ACHN (cell line): ENCODE results near the gene YWHAG.
"Not testable (repeated sequence)": the region's sequence is repeated elsewhere in the genome, so short reads cannot be mapped to it uniquely, and the experiment has no call there.

Experiments
- DNase-seq: peaks from one replicate; pipeline ENCODE4 v3.0.0-alpha.2; 2015
- in situ Hi-C: cut with HindIII; loops from 2 replicates; pipeline ENCODE4 v1.10.0; 2017; ENCODE audit warnings: low sequenced_read_pairs, low pct_ligation_motif_present, low pct_unique_long_range_greater_than_20kb

The YWHAG gene

DNA sequence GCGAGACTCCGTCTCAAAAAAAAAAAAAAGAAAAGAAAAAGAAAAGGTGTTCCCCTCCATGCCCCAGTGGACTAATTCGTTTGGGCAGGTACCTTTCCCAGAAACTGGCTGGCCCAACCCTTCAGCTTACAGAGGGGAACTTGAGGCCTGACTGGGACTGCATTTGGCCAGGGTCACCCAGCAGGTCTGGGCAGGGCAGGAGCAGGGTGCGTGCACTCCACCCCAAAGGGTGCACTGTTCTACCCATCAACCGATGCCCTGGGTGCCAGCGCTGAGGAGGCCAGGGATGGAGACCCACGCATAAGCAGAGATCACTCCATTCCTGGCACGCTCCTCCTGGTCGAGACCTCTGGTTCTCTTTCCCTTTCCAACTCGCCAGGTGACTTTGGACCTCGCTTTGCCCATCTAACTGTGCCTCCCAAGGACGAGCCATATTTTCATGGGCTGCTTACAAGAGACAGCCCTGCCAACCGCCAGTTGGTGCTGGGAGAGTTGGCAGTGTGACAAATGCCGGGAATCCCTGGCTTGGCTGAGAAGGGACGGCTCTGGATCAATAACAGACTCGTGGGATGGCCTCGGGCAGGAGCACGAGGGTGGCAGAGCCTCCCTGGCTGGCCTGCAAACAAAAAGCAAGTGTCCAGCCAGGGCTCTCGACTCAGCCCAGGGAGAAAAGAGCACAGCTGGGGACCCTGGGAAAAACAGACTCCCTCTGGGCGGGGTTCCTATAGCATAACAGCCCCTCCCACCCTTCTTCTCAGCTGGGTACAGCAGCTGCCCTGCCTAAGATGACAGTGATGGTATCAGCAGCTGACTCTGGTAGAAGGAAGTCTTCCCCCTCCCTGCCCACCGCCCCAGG, 48.5 kb downstream of the YWHAG start:
- DNase-seq: no peak
- in situ Hi-C loops: no loop called here

DNA sequence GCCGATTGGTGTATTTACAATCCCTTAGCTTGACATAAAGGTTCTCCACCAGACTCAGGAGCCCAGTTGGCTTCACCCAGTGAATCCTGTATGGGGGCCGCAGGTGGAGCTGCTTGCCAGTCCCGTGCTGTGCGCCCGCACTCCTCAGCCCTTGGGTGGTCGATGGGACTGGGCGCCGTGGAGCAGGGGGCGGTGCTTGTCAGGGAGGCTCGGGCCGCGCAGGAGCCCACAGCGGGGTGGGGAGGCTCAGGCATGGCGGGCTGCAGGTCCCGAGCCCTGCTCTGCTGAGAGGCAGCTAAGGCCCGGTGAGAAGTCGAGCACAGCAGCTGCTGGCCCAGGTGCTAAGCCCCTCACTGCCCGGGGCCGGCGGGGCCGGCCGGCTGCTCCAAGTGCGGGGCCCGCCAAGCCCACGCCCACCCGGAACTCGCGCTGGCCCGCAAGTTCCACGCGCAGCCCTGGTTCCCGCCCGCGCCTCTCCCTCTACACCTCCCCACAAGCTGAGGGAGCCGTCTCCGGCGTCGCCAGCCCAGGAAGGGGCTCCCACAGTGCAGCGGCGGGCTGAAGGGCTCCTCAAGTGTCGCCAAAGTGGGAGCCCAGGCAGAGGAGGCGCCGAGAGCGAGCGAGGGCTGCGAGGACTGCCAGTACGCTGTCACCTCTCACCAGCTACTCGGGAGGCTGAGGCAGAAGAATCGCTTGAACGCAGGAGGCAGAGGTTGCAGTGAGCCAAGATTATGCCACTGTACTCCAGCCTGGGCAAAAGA, 49.3 kb downstream of the YWHAG start:
- in situ Hi-C loops, DNase-seq: not testable (repeated sequence)

DNA sequence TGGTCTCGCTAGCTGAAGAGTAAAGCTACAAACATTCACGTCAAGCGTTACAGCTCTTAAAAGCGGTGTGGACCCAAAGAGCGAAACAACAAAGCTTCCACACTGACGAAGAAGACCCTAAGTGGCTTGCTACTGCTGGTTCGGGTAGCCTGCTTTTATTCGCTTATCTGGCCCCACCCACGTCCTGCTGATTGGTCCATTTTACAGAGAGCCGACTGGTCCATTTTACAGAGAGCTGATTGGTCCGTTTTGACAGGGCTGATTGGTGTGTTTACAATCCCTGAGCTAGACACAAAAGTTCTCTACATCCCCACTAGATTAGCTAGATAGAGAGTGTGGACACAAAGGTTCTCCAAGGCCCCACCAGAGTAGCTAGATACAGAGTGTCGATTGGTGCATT, 49.9 kb downstream of the YWHAG start:
- DNase-seq, in situ Hi-C loops: not testable (repeated sequence)

DNA sequence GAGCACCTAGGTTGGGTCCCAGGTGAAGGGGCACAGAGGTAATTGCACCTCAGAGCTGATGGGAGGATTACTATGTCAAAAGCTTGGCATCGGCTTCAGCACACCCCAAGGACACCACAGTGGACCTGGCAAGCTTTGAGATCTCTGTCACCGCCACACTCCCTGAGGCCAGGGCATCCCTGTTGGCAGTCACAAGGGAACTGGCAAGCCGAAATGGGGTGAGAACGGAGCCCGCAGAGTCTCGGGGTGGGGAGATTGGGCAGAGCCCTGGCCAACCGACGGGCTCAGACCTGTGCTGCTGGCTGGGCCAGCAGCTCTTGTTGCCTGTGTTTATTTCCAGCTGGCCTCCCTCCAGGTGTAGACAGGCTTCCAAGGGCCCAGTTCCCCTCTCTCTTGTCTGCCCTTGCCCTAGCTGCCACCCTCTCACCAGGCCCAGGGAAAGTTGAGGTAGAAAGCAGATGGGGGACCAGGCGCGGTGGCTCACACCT, 53.9 kb downstream of the YWHAG start:
- in situ Hi-C loops: no loop called here
- no peak for DNase-seq

DNA sequence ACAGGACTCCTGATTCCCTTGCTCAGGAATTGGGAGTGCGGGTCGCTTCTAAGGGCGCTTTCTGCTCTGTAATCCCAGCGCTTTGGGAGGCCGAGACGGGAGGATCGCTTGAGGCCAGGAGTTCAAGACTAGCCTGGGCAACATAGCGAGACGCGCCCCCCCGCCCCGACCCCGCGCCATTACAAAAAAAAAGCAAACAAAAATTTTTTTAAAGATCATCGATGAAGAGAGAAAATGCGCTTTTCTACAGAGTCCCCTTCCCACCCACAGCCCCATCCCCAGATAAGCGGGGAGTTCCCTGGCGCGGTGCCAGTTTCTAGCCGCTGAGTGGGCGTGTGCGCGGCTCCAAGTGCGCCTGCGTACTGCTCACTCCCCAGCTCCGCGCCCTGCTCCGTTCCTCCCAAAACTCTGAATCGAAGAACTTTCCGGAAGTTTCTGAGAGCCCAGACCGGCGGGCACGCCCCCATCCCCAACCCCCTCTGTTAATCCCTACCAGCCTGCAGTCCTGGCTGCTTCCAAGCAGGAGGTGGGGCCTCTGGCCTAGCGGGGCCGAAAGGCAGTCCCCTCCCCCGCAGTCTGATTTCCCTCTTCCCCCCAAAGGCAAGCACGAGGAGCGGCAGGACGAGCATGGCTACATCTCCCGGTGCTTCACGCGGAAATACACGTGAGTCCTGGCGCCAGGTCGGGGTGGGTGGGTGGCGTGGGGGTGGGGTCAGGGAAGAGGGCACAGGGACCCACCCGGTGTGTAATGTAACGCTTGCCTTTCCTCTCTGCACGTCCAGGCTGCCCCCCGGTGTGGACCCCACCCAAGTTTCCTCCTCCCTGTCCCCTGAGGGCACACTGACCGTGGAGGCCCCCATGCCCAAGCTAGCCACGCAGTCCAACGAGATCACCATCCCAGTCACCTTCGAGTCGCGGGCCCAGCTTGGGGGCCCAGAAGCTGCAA, 55.3 kb downstream of the YWHAG start:
- peak; percentile 99 for DNase-seq
- in situ Hi-C loops: no loop called here

DNA sequence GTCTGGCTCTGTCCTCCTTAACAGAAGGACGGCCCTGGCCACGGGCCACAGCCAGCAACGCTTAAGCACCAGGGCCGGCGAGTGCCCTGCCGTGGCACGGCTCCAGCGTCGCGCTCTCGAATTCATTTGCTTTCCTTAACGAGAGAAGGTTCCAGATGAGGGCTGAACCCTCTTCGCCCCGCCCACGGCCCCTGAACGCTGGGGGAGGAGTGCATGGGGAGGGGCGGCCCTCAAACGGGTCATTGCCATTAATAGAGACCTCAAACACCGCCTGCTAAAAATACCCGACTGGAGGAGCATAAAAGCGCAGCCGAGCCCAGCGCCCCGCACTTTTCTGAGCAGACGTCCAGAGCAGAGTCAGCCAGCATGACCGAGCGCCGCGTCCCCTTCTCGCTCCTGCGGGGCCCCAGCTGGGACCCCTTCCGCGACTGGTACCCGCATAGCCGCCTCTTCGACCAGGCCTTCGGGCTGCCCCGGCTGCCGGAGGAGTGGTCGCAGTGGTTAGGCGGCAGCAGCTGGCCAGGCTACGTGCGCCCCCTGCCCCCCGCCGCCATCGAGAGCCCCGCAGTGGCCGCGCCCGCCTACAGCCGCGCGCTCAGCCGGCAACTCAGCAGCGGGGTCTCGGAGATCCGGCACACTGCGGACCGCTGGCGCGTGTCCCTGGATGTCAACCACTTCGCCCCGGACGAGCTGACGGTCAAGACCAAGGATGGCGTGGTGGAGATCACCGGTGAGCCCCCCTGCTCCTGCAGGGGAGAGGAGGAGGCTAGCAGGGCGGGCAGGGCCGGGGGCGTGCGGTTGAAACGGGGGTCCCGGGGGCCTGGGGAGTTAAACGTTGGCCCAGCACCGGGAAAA, 56.2 kb downstream of the YWHAG start, which contains the start of gene HSPB1:
TSS of gene HSPB1 (plus strand) at position 327 of the 855 bp plus-strand sequence. CDS start at position 367, 40 bp downstream.
- in situ Hi-C loops: no loop called here
- DNase-seq: peak; percentile 91

DNA sequence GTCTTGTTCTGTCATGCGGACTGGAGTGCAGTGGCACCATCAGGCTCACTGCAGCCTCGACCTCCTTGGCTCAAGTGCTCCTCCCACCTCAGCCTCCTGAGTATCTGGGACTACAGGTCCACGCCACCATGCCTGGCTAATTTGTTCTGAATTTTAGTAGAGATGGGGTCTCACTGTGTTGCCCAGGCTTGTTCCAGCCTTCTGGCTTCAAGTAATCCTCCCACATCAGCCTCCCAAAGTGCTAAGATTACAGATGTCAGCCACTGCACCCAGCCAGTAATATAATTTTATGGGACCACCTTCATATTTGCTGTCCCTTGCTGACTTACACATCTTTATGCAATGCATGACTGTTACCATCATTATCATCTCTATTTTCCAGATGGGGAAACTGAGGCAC, 57.8 kb downstream of the YWHAG start:
- no peak for DNase-seq
- in situ Hi-C loops: no loop called here

DNA sequence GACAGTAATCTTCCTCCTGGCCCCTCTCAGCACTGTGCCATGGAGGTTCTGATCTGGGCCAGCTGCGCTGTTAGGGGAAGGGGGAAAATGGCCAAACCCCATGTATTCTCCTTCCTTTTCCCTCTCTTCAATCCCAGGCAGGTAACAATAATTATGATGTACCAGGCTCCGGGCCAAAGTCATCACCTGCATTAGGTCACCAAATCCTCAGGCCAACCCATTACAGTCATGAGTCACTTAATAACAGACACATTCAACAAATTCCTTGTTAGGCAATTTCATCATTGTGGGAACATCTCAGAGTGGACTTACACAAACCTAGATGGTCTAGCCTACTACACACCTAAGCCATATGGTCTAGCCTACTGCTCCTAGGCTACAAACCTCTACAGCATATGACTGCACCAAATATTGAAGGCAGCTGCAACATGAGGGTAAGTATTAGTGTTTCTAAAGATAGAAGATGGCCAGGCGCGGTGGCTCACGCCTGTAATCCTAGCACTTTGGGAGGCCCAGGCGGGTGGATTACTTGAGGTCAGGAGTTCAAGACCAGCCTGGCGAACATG, 58.5 kb downstream of the YWHAG start:
- in situ Hi-C loops: no loop called here
- peak; percentile 85 for DNase-seq

DNA sequence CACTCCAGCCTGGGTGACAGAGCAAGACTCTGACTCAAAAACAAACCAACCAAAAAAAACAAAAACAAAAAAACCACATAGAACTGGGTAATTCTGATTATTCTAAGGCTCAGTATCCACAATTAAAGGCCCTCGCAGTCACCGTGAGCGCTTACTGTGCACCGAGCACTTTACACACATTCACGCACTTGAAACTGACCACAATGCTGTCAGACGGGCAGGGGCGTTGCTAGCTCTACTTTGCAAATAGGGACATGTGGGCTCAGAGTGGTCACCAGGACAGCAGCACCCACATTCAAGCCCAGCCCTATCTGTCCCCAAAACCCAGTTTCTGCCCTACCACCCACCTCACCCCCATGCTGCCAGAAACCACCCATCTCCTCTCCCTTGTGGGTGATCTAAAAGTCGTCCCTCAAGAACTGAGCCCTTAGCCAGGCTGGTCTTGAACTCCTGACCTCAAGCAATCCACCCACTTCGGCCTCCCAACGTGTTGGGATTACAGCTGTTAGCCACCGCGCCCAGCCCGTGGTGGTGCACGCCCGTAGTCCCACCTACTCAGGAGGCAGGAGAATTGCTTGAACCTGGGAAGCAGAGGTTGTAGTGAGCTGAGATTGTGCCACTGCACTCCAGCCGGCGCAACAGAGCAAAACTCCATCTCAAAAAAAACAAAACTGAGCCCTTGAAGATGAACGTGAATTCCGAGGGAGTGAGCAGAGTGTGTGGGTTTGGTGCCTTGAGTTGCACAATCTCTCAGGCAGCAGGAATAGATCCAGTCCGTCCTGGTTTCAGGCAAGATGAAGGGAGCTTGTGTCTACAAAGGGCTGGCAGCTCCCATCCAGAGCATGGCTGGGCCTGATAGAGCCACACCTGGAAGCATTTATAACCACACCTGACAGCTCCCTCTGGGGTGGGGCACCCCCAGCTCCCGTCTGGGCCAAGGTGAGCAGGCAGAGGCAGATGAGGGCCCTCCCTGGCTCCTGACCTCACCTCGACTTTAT, 61.7 kb downstream of the YWHAG start:
- in situ Hi-C loops: no loop called here
- DNase-seq: no peak

DNA sequence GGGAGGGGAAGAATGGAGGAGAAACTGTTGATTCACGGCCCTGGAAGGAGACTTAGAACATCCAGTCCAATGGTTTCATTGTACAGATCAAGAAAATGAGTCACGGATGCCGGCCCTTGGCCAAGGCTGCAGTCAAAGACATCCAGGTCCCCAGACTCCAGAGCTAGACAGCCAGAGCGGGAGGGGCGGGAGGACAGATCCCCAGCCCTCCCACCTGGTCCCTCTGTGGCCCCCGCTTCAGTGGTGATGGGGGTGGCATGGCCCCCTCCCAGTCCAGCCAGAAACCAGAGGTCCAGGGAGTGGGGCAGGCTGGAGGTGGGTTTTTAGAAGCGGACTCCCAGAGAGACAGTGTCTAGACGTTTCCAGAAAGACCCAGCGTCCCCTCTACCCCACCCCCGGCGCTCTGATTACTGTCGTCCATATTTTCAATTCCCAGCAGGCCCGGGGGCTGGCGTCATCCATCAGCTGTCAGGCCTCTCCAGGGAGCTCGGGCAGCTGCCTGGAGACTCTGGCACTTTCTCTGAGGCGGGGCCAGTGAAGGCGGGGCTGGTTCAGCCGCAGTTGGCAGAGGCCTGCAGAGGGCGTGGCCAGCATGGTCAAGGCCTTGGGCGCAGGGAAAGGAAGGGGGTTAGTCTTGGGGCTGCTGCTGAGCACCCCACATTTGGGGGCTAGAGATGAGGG, 64.3 kb downstream of the YWHAG start:
- DNase-seq: peak; percentile 99
- in situ Hi-C loops: no loop called here

DNA sequence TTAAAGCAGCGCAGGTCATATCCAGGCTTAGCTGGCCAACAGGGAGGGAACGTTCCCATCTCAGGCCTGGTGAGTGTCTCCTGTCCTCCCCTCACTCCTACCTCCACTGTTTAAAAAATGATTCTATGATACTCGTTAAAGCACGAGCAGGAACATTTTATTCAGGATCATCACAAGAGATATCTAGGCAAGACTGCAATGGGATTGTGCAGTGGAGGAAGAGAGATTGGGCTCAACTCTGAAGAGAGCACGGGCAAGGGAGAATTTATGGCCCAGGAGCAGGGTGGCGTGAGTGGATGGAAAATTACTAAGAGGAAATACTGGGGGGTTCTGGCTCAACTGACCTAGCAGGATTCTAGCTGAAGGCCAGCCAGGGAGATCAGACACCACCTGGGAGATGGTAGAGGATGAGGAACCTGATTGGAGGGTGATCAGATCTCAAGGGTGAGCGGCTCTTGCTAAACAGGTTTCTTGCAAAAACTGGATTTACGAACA, 65.3 kb downstream of the YWHAG start:
- in situ Hi-C loops: no loop called here
- DNase-seq: no peak

DNA sequence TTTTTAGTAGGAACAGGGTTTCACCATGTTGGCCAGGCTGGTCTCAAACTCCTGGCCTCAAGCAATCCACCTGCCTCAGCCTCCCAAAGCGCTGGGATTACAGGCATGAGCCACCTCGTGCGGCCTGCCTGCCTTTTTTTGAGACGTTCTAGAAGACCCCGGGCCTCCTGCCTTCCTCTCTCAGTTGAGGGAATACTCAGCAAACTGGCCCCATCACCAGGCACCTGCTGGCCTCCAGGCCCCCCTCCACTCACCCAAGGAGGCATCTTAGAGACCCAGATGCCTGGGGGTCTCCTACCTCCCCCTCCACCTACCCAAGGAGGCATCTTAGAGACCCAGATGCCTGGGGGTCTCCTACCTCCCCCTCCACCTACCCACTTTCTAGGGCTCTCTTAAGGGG, 65.9 kb downstream of the YWHAG start:
- in situ Hi-C loops, DNase-seq: not testable (repeated sequence)

DNA sequence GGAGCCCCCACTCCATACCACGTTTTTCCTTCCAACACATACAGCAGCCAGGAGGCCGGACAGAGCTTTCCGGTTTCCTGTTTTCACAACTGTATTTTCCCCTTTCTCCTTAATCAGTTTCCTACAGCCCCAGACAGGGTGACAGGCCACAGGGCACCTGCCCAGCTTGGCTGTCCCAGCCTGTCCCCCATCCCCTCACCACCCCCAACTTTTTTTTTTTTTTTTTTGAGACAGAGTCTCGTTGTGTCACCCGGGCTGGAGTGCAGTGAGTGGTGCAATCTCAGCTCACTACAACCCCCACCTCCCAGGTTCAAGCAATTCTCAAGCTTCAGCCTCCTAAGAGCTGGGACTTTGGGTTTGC, 66.6 kb downstream of the YWHAG start:
- in situ Hi-C loops: no loop called here
- peak; percentile 34 for DNase-seq

DNA sequence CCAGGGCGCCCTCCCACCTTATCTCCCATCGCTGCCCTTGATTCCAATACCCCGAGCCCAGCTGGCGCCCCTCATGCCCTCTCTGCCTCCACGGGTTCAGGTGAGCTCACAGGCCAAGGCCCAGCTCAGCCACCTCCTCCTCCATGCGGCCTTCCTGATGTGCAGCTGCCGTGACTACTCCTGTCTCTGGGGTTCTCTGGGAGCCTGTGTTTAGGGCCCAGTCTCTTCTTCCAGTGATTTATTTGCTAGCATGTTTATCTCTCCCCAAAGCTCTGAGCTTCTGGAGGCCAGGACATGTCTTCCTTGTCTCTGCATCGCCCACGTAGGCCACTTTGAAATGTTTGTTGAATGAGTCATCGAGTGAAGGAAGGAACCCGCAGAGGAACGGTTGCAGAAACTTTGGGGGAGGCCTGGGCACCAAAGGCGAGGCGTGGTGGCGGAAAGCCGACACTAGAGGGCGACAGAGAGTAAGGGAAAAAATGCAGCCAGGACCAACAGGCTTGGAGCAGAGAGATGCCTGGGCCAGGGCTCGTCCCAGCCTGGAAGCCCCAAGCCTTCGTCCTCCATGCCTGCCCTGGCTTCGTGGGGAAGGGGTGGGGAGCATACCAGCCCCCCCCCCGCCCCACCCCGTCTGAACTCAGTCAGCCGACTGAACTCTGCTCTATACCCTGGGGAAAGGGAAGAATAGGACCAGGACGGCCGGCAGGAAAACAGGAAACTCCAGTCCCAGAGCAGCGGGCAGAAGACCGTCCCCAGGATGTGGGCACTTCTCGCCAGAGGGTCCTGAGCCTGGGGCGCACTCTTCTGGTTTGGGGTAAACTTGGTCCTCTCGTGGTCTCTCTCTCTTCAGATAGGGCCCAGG, 67.2 kb downstream of the YWHAG start:
- in situ Hi-C loops: no loop called here
- DNase-seq: peak; percentile 100

DNA sequence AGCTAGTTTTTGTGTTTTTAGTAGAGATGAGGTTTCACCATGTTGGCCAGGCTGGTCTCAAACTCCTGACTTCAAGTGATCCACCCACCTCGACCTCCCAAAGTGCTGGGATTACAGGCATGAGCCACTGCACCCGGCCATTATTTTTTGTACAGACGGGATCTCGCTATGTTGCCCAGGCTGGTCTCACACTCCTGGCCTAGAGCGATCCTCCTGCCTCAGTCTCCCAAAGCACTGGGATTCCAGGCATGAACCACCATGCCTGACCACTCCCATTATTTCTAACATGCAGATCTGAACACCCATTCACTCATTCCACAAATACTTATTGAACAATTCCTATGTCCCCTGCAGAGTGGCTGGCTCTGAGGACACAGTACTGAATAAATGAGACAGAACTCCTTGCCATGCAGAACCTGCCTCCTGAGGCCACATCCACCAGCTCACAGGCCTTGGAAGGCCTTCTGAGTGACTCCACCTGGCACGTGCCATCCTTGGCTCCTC, 67.9 kb downstream of the YWHAG start:
- DNase-seq: peak; percentile 18
- in situ Hi-C loops: not testable (repeated sequence)
